Endothelial cell of umbilical vein (primary cell): Measurements from ENCODE around the gene DYNLT2. TPM values are rescaled to one million over a fixed set of nuclear protein-coding genes. Genes with fewer than 3 reads are reported as not detected.

Experiments
- BruUV-seq: library from RNA; stranded (reverse); fragments of 400-500 nt; replicated peaks from 2 replicates; lab custom pipeline; 2021; lab: Mats Ljungman, UMichigan
- CTCF ChIA-PET: fragments of 300-600, 350-600 bp; sonication (Branson Sonifier 250); formaldehyde crosslinking; loops from one replicate; lab custom pipeline; 2021; ENCODE audit warnings: antibody characterized with exemption, inconsistent platforms; lab: Charles Lee
- POLR2A ChIA-PET: fragments of 300-600, 350-600 bp; sonication (Branson Sonifier 250); formaldehyde crosslinking; loops from one replicate; lab custom pipeline; 2021; ENCODE audit warnings: antibody characterized with exemption, inconsistent platforms; lab: Charles Lee
- DNase-seq: peaks from one replicate; pipeline ENCODE4 v3.0.0-alpha.2; 2011; ENCODE audit warnings: low read depth, low spot score
- FAIRE-seq: peaks from 2 replicates; lab custom pipeline; 2011; peaks lifted over from hg19 to GRCh38; lab: Jason Lieb, UNC
- H2AFZ ChIP-seq: 2 replicates; pipeline ENCODE4 v1.6.0; 2012; ENCODE audit warnings: low read depth, low read length, control low read depth, inconsistent platforms
- H3K27ac ChIP-seq: 2 replicates; pipeline ENCODE4 v1.5.1; 2011; ENCODE audit warnings: low read depth, mild to moderate bottlenecking, control low read depth, low read length, moderate library complexity; ENCODE audit not compliant: insufficient read depth
- H3K27me3 ChIP-seq, 2 experiments: 2 replicates each; pipeline versions ENCODE4 v1.6.0 to v1.6.1; 2011; ENCODE audit warnings: low read length in 2 of 2, mixed read lengths in 1 of 2; ENCODE audit not compliant: control insufficient read depth in 2 of 2, insufficient read depth in 2 of 2
- H3K36me3 ChIP-seq, 2 experiments: 2 replicates in 1 of 2; 3 replicates in 1 of 2; pipeline ENCODE4 v1.5.1; 2011; ENCODE audit warnings: low read length in 2 of 2, mild to moderate bottlenecking in 1 of 2, moderate library complexity in 1 of 2; ENCODE audit not compliant: control insufficient read depth in 2 of 2, insufficient read depth in 2 of 2; ENCODE audit errors: extremely low read depth in 1 of 2
- H3K4me1 ChIP-seq: 3 replicates; pipeline ENCODE4 v1.5.1; 2011; ENCODE audit warnings: mild to moderate bottlenecking, low read length; ENCODE audit not compliant: control insufficient read depth, insufficient read depth; ENCODE audit errors: extremely low read depth
- H3K4me2 ChIP-seq: 2 replicates; pipeline ENCODE4 v1.6.1; 2011; ENCODE audit warnings: low read length, control low read depth, mixed read lengths; ENCODE audit not compliant: insufficient read depth
- H3K4me3 ChIP-seq, 3 experiments: fragments of 200-600 bp in 1 of 3; sonication (generic), shearing (Covaris generic) in 1 of 3; replicated peaks in 1 of 3; 2 replicates each; pipeline ENCODE4 v1.5.1; 2011 to 2016; ENCODE audit warnings: control low read depth in 3 of 3, low read length in 3 of 3, mild to moderate bottlenecking in 2 of 3, inconsistent platforms in 1 of 3, low read depth in 1 of 3, moderate library complexity in 1 of 3; ENCODE audit not compliant: insufficient read depth in 1 of 3
- H3K79me2 ChIP-seq: 2 replicates; pipeline ENCODE4 v1.6.0; 2012; ENCODE audit warnings: low read length, inconsistent platforms; ENCODE audit not compliant: control insufficient read depth, insufficient read depth
- H3K9ac ChIP-seq: replicated peaks from 2 replicates; pipeline ENCODE3; 2011; ENCODE audit warnings: low read length, control low read depth; ENCODE audit not compliant: insufficient read depth; ENCODE audit errors: extremely low read depth
- H3K9me1 ChIP-seq: replicated peaks from 3 replicates; pipeline ENCODE4 v1.6.0; 2011; ENCODE audit warnings: mild to moderate bottlenecking, low read length; ENCODE audit not compliant: control insufficient read depth, insufficient read depth; ENCODE audit errors: extremely low read depth
- H3K9me3 ChIP-seq: replicated peaks from 2 replicates; pipeline ENCODE4 v1.5.1; 2012; ENCODE audit warnings: low read length, inconsistent platforms; ENCODE audit not compliant: control insufficient read depth, insufficient read depth
- H4K20me1 ChIP-seq: replicated peaks from 2 replicates; pipeline ENCODE3; 2011; ENCODE audit warnings: mild to moderate bottlenecking, low read length; ENCODE audit not compliant: control insufficient read depth, insufficient read depth; ENCODE audit errors: extremely low read depth
- EZH2 ChIP-seq: IDR thresholded peaks from 2 replicates; pipeline ENCODE4 v1.6.1; 2012; ENCODE audit warnings: borderline replicate concordance, low read depth, mild to moderate bottlenecking, moderate library complexity, low read length, inconsistent platforms; ENCODE audit not compliant: severe bottlenecking
- FOS ChIP-seq: IDR thresholded peaks from 2 replicates; pipeline ENCODE4 v1.6.1; 2011; ENCODE audit warnings: mild to moderate bottlenecking, low read length, moderate library complexity, borderline replicate concordance; ENCODE audit not compliant: insufficient read depth
- GATA2 ChIP-seq: IDR thresholded peaks from 2 replicates; pipeline ENCODE4 v1.7.0; 2011; ENCODE audit warnings: low read depth, mild to moderate bottlenecking, moderate library complexity, mixed read lengths, low read length; ENCODE audit not compliant: insufficient read length, insufficient read depth
- JUN ChIP-seq: IDR thresholded peaks from 2 replicates; pipeline ENCODE4 v1.6.1; 2011; ENCODE audit warnings: borderline replicate concordance, low read depth; ENCODE audit not compliant: insufficient read length, insufficient read depth
- MAX ChIP-seq: IDR thresholded peaks from 2 replicates; pipeline ENCODE4 v1.6.1; 2011; ENCODE audit not compliant: insufficient read depth, insufficient read length
- MYC ChIP-seq: IDR thresholded peaks from one replicate; pipeline ENCODE4 v1.6.1; 2011; ENCODE audit warnings: mild to moderate bottlenecking, low read depth, low read length
- POLR2A ChIP-seq: IDR thresholded peaks from 2 replicates; pipeline ENCODE4 v1.6.1; 2012; ENCODE audit warnings: low read depth, mild to moderate bottlenecking, control low read depth, low read length
- POLR2AphosphoS5 ChIP-seq: IDR thresholded peaks from 2 replicates; pipeline ENCODE4 v1.6.1; 2012; ENCODE audit warnings: low read depth, mild to moderate bottlenecking, control low read depth, low read length, moderate library complexity; ENCODE audit not compliant: insufficient read depth
- dilution Hi-C: fragments of 300-500 bp; cut with MboI; formaldehyde crosslinking; loops from one replicate; pipeline ENCODE4 v1.15.0; 2019; ENCODE audit warnings: low sequenced_read_pairs; ENCODE audit not compliant: extremely low pct_ligation_motif_present
- intact Hi-C: fragments of 100-400 bp; cut with micrococcal nuclease; formaldehyde crosslinking; loops from one replicate; pipeline ENCODE4 v1.10.0; 2022
- polyA plus RNA-seq, 4 experiments: library from polyadenylated mRNA; depleted of rRNA in 3 of 4; stranded (reverse) in 3 of 4; unstranded in 1 of 4; fragments of >200 nt; gene quantifications; 2 replicates each; pipeline versions ENCODE4 v1.2.1 to v1.2.3, GENCODE V29; 2011 to 2012; ENCODE audit warnings: missing spikeins in 1 of 4
- total RNA-seq: library from RNA; stranded (reverse); gene quantifications from 2 replicates; pipeline ENCODE4 v1.2.3, GENCODE V29; 2021
- TF ChIP-seq, protein P1 (sequence below), 2 donors: IDR thresholded peaks; 1 replicate in 1 of 2; 2 replicates in 1 of 2; pipeline ENCODE4 v1.5.1; 2011; ENCODE audit warnings: low read length in 2 of 2, mild to moderate bottlenecking in 2 of 2, moderate library complexity in 2 of 2, control low read depth in 1 of 2, inconsistent platforms in 1 of 2, low read depth in 1 of 2; ENCODE audit not compliant: insufficient read depth in 1 of 2; ENCODE audit errors: extremely low read depth in 1 of 2

DYNLT2 gene
- total and polyA plus RNA-seq, 2 donors (not counting 3 experiments of a cell fraction or from before 2014, with no cell fraction given): 0.39 to 0.88 TPM

DNA sequence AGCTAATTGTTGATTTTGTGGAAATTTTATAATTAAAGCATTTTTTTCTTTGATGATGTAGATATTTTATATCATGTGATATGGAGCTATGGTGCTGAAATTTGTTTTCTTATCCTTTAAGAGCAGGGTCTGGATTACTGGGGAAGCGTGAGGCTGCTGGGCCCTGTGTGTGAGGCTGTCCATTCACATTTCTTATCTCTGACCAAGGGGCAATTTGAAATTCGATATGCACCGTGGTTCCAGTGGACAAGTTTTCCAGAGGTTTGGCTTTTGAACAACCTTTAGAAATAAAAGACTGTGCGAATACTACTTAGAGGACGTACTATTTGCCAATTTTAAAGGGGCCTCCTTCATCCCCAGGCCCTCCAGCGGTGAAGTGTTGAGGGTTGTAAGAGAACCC, 3.8 kb upstream of the DYNLT2 start:
- Histone ChIP-seq H3K79me2 (peaks cover 9% of the 10 kb centered on the region), H3K27me3 (no peaks in the 10 kb centered on the region), H3K27ac (no peak overlapping the region), H3K9me1 (no peaks in the 10 kb centered on the region), H3K9ac (no peak overlapping the region), H2AFZ (no peak overlapping the region), H3K4me1 (peaks cover 12% of the 10 kb centered on the region), H3K4me2 (no peak overlapping the region), H3K9me3 (no peaks in the 10 kb centered on the region), H4K20me1 (no peaks in the 10 kb centered on the region), H3K36me3 (peaks cover 2 to 7% of the 10 kb centered on the region in 2 experiments), H3K4me3 (no peak overlapping the region)
- ChIA-PET CTCF (no interaction called here), POLR2A (no interaction called here)
- intact Hi-C loops: no loop called here
- TF ChIP-seq MYC (no peak), POLR2AphosphoS5 (no peak), GATA2 (no peak), MAX (no peak), JUN (no peak), FOS (no peak), EZH2 (no peak), POLR2A (no peak)
- TF ChIP-seq, protein P1, sequence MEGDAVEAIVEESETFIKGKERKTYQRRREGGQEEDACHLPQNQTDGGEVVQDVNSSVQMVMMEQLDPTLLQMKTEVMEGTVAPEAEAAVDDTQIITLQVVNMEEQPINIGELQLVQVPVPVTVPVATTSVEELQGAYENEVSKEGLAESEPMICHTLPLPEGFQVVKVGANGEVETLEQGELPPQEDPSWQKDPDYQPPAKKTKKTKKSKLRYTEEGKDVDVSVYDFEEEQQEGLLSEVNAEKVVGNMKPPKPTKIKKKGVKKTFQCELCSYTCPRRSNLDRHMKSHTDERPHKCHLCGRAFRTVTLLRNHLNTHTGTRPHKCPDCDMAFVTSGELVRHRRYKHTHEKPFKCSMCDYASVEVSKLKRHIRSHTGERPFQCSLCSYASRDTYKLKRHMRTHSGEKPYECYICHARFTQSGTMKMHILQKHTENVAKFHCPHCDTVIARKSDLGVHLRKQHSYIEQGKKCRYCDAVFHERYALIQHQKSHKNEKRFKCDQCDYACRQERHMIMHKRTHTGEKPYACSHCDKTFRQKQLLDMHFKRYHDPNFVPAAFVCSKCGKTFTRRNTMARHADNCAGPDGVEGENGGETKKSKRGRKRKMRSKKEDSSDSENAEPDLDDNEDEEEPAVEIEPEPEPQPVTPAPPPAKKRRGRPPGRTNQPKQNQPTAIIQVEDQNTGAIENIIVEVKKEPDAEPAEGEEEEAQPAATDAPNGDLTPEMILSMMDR (IDR thresholded peaks at IDR 0.05; ENCODE audit: extremely low read depth in 1 of 2, insufficient read depth in 1 of 2, low read depth in 1 of 2, low read length in 2 of 2): no peak
- FAIRE-seq (no peak), DNase-seq (no peak)
- dilution Hi-C loops: no loop called here
- no TSS peak for BruUV-seq
